Measurements from ENCODE around the gene CBFB.

The CBFB gene

DNA sequence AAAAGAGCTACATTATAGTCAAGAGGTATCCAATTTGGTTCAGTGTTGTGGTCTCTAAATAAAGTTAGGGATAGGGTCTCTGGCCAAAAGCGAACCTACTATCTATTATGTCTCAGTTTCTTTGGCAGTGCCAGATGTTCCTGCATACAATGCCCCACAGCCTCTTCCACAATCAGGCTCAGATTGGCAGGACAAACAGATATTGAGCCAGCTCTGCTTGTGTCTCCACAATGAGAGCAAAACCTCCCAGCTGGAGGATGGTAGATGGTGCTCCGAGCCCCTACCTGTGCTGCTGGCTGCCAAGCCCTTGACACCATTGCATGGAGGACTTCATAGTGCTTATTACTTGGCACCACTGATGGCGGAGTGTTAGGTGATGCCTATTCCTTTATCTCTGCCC is 100.5 kb downstream of the CBFB start:
- no peak for DNase-seq (ENCODE audit: low read depth in 2 of 2)

DNA sequence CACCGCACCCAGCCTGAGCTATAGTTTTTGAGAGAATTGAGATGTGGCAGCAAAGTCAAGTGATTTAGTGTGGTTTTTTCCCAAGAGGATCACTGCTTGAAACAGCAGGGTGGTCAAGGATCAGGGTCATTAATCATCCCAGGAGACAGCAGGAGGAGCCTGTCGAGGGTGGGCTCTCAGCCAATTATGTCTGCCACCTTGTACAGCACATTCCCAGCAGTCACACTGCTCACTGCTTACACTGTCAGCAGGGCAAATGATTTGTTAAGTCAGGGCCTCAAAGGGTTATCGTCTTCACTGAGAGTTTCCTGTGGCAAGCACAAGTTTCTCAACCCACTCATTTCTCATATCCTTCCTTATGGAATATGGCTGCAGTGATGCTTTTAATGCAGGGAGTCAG is 108.7 kb downstream of the CBFB start:
- no peak for DNase-seq (ENCODE audit: low read depth in 2 of 2)

DNA sequence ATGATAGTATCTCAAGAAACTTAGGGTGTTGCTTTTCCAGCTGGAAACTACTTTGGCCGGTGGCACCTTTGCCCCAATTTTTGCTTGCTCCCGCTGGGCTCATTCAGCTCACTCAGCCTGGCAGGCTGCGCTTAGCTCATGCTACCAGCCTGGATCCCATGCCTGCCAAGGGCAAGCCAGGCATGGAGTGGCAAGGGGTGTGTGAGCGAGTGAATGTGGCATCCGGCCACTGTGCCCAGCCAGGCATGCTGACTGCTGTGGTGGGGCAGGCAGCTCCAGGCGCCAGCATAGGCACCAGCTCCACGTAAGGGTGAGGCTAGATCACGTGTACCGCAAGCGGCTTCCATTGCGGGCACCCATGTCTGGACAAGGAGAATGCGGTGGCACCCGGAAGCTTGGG is 112.4 kb downstream of the CBFB start:
- DNase-seq (ENCODE audit: low read depth in 2 of 2), result no peak

DNA sequence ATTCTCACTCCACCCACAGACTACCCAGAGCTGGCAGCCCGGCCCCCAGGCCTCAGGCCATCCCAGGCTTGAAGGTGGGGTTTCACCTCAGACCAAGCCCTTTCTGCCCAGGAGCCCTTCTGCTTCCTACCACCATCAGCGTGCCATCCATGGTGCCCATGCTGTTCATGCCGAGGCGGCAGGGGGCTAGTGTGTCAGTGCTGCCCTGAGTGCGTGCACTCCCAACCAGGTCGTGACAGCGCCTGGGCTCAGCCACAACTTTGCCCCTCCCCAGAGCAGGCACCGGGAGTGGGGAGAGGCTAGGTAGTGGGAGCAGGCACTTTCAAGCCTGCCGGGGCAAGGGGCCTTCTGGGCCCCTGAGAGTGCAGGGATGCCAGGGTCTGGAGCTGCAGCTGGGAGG is 113.4 kb downstream of the CBFB start:
- no peak for DNase-seq (ENCODE audit: low read depth in 2 of 2)

DNA sequence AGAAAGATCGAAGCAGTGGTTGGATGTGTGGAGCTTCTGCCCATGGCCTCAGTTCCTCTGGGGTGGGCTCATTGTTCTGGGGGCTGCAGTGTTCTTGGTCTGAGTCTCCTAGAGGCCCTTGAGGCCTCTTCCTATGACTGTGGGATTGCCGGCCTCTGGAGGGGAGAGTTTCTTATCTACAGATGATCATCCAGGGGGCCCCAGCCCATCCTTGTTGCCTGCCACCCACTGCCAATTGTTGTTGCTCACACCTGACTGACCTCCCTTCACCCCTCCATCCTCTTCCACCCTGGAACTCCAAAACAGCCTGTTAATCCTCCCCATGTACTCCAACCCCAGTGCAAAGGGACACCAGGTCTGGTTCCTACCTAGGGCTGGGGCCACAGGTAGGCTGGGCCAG is 116.0 kb downstream of the CBFB start:
- no peak for DNase-seq (ENCODE audit: low read depth in 2 of 2)

DNA sequence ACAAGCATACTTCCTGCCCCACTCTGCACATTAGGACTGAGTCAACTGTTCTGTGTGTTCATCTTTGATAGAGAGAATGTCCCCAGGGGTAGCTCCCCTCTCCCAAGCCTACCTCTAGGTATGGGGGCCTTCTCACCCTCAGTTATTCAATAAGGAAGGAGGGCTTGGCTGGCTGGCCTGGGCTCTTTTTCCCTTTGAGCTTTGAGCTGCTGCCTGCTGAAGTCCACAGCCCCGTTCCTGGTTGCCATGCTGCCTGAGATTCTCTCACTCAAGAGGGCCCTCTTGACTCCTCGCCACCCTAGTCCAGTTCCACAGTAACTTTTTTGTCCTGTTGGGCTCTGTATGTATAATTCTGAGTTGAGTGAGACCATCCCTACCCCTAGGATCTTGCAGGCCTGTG is 116.8 kb downstream of the CBFB start:
- no peak for DNase-seq (ENCODE audit: low read depth in 2 of 2)

DNA sequence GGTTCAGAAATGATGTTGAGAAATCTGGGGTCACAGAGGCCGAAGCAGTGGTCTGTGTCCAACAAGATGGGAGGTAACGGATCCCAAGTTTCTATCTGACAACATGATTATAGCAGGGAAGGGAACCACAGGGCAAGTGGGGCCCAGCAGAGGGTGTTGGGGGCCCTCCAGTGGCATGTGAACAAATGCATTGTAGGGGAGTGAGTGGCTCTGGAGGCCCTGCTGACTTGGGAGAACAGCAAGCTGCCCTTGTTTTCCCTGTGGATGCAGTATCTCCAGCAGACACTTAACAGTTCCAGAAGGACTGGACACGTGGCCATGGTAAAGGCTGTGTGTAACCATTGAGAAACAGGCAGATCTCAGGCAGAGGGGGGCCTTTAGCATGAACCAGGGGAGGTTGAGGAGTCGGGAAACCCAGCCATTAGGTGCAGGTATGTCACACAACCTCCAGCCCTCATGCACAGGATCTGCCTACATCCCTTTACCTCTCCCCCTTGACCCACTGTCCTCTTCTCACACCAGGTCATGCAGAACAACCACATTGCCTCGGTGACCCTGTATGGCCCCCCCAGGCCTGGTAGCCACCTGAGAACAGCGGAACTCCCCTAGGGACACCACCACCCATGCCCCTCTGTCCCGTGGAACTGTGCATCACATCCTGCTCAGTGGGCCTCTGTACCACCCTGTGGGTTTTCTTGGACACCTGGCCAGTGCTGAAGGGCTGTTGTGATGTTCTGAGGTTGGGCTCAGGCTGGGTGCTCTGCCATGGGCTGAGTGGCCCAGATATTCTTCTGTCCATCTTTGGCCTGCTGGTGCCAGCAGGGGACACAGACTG is 117.8 kb downstream of the CBFB start:
- DNase-seq (ENCODE audit: low read depth in 2 of 2), result no peak

DNA sequence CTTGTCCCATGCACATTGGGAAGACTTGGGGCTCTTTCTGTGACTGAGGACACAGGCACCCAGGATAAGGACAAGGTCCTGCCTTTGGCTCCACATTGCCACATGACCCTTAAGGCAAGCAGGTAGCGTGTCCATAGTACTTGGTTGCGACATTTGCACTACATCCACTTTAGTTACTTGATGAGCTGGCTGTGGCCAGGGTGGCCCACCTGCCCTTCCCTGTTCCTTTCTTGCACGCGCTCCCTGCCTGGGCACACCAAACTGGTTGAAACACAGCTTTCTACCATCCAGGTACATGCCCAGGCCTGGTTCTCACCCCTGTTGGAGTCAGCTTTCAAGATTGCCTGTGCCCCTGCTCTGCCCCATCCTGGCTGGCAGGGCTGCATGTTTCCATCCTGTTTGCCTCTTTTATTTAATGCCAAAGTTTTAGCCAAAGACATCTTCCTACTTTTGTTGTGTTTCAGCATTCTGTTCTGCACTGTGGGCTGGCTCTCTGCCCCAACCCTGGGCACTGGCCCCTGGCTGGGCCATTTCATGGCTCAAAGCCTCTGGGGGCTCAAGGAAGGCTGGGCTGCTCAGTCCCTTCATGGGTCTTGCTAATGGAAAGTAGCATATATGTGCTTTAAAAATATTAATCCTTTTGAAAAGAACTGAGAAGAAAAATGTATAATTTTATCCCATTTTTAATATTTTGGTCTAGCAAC is 118.6 kb downstream of the CBFB start:
- no peak for DNase-seq (ENCODE audit: low read depth in 2 of 2)

DNA sequence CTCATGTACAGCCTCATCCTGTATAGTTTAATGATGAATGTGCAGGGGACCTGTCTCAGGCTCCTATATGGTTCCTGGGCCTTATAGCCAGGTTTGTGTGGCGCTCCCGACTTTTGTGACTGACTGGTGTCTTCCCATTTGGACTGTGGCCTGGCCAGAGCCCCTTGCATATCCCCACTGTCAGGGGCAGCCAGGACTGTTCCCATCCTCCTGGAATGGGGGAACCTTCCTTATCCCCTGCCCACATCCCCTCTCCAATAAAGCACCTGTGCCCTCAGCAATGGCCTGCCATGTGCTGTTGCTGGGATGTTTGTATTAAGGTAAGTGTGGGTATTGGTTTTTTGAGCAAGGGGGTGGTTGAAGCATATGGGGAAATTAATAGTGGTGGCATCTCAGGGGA is 119.3 kb downstream of the CBFB start:
- DNase-seq (ENCODE audit: low read depth in 2 of 2), result no peak

DNA sequence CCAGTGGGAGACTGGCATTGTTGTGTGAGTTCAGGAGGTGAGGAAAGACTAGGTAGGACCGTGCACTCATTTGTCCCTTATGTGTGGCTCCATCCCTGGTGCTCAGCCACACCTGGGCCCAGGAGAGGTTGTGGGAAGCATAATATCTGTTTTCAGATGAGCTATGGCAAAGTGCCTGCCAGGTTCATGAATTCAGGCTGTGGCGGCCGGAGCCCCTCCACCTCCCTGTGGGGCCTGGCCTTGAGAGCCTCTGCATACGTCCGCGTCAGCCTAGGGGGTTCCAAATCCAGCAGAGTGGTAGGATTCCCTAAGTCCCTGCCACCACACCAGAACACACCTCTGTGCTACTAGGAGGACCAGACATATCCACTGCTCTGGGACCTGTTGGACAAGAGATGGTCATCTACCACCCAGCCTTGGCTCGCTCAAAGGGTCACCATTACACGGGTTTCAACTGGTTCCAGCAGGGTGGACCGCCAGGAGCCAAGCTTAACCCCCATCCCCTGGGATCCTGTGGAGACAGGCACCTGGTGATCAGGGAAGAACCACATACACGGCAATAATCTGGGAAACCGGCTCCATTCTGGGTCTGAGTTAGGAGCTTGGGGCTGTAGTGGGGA is 119.8 kb downstream of the CBFB start:
- DNase-seq (ENCODE audit: low read depth in 2 of 2), result no peak

DNA sequence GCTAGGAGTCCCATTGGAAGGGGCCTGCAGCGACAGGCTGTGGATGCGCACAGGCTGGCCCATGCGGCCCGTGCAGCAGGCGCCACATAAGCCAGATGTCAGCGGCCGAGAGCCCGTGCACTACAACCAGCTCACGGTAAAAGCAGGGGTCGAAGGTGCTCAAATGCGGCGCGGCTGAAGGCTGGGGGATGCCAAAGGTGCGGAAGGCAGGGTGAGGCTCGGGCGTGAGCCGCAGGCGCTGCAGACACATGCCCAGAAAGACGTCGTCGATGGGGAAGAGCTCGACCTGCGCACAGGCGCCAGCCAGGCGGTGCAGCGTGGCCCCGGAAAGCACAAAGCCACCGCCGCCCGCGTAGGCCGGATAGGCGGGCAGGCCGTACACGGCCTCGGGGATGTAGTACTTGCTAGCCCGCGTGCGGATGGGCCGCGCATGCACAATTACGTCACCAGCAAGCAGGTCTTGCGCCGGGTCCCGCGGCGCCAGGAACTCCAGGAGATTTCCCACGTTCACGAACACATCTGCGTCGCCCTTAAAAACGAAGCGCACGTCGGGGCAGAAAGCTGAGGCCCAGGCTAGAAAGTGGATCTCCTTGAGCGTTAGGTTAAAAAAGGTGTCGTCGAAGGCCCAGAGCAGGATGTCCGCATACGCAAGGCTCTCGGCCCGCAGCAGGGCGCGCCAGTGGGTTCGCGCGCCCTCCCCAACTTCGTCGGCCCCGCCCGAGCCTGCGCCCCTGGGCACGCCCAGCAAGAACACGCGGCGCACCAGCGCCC is 120.5 kb downstream of the CBFB start:
- DNase-seq (ENCODE audit: low read depth in 2 of 2), result no peak

DNA sequence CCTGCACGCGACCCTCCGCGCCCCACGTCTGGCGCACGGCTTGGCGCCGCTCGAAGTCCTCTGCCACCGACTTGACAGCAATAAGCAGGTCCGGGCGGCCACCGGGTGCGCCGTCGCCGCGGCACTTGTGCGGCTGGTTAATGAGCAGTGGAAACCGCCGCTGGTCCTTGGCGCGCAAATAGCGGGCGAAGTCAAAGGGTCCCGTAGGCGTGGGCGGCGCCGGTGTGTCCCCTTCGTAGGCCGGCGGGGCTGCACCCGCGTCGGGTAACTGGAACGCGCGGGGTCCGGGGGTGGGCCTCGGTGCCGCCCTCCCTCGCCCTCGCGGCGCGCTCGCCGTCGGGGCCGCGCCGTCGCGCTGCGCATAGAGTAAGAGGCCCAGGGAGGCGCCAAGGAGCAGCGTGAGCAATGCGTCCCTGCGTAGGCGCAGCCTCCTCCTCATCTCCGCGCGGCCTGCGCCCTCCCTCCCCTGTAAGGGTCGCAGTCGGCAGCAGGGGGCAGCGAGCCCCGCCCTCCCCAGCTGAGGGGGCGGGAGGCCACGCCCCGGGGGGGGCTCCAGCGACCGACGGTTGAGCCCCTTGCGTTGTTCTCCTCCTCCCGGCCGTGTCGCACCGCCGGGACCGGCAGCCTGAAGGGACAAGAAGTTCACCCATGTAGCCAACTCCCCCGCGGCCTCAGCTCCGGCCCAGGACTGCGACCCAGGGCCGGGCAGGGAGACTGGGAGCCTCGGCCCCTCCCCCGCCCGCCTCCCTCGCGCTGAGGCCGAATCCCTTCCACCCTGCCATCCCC is 121.3 kb downstream of the CBFB start:
- DNase-seq (ENCODE audit: low read depth in 2 of 2), result no peak
